HCT116 (cell line): ENCODE data around the gene PLEKHM1. TPM values are rescaled to one million over a fixed set of nuclear protein-coding genes. Genes with fewer than 3 reads are reported as not detected.
"Not testable (repeated sequence)": the region's sequence is repeated elsewhere in the genome, so short reads cannot be mapped to it uniquely, and the experiment has no call there.

Source experiments
- ATAC-seq: fragments of 200-7000 bp; cut with Tn5 transposase; 2 replicates; pipeline ENCODE4 v1.9.1; 2020; ENCODE audit warnings: mild to moderate bottlenecking, moderate library complexity
- BruUV-seq: library from RNA; stranded (reverse); fragments of 400-500 nt; replicated peaks from 2 replicates; lab custom pipeline; 2021; lab: Mats Ljungman, UMichigan
- CTCF ChIA-PET: fragments of 300-600 bp; sonication (Branson Sonifier 250); formaldehyde crosslinking; loops from one replicate; lab custom pipeline; 2021; ENCODE audit warnings: antibody characterized with exemption; lab: Charles Lee
- POLR2A ChIA-PET: fragments of 300-600, 350-600 bp; sonication (Branson Sonifier 250); formaldehyde crosslinking; loops from one replicate; lab custom pipeline; 2021; ENCODE audit warnings: antibody characterized with exemption; lab: Charles Lee
- RAD21 ChIA-PET, 2 experiments: fragments of 300-600 bp; sonication (Branson Sonifier 250); formaldehyde crosslinking; loops; one replicate each; lab custom pipeline; 2023; ENCODE audit warnings: low total read pairs in 2 of 2; ENCODE audit not compliant: uncharacterized antibody in 2 of 2, unreplicated experiment in 2 of 2, low non-redundant PET in 1 of 2; lab: Charles Lee
- DNase-seq: peaks from one replicate; pipeline ENCODE4 v3.0.0-alpha.2; 2010; ENCODE audit warnings: low read depth, low spot score
- H2AFZ ChIP-seq: fragments of 200-600 bp; shearing (Covaris generic), sonication (generic); 2 replicates; pipeline ENCODE4 v1.6.1; 2017; ENCODE audit warnings: low read depth, mixed run types, mixed read lengths, antibody characterized with exemption, low read length; ENCODE audit not compliant: poor library complexity, severe bottlenecking
- H3K27ac ChIP-seq: 2 replicates; pipeline ENCODE4 v1.5.1; 2012; ENCODE audit warnings: low read depth, low read length
- H3K27me3 ChIP-seq: fragments of 200-600 bp; sonication (generic); 2 replicates; pipeline ENCODE4 v1.6.1; 2016; ENCODE audit warnings: mixed run types, low read length, mixed read lengths; ENCODE audit not compliant: insufficient read depth
- H3K36me3 ChIP-seq, 2 experiments: fragments of 200-500 bp in 1 of 2; fragments of 200-600 bp in 1 of 2; sonication (Bioruptor generic) in 1 of 2; sonication (generic) in 1 of 2; 2 replicates each; pipeline versions ENCODE4 v1.5.1 to v1.6.1; 2014 to 2016; ENCODE audit warnings: low read length in 2 of 2, inconsistent platforms in 1 of 2, mixed read lengths in 1 of 2, mixed run types in 1 of 2; ENCODE audit not compliant: insufficient read depth in 2 of 2, control insufficient read depth in 1 of 2
- H3K4me1 ChIP-seq, 2 experiments: fragments of 200-600 bp in 1 of 2; sonication (generic) in 1 of 2; 2 replicates each; pipeline versions ENCODE4 v1.5.1 to v1.6.1; 2012 to 2017; ENCODE audit warnings: low read length in 2 of 2, inconsistent platforms in 1 of 2, mild to moderate bottlenecking in 1 of 2, mixed read lengths in 1 of 2, mixed run types in 1 of 2, moderate library complexity in 1 of 2; ENCODE audit not compliant: insufficient read depth in 2 of 2, control insufficient read depth in 1 of 2
- H3K4me2 ChIP-seq: fragments of 200-600 bp; sonication (generic); 2 replicates; pipeline ENCODE4 v1.6.1; 2017; ENCODE audit warnings: mixed run types, low read length, mixed read lengths
- H3K4me3 ChIP-seq, 2 experiments: fragments of 200-600 bp in 1 of 2; sonication (generic) in 1 of 2; replicated peaks in 1 of 2; 2 replicates each; pipeline ENCODE4 v1.5.1; 2011 to 2016; ENCODE audit warnings: low read length in 2 of 2, control low read depth in 1 of 2, low read depth in 1 of 2, mild to moderate bottlenecking in 1 of 2, mixed read lengths in 1 of 2, mixed run types in 1 of 2
- H3K79me2 ChIP-seq: fragments of 200-600 bp; sonication (generic); 2 replicates; pipeline ENCODE4 v1.6.1; 2017; ENCODE audit warnings: mild to moderate bottlenecking, mixed run types, low read length, moderate library complexity, mixed read lengths; ENCODE audit not compliant: insufficient read depth
- H3K9ac ChIP-seq: fragments of 200-600 bp; sonication (generic); 2 replicates; pipeline ENCODE4 v1.6.1; 2016; ENCODE audit warnings: low read length, mixed read lengths
- H3K9me2 ChIP-seq: fragments of 200-600 bp; sonication (generic), shearing (Covaris generic); 2 replicates; pipeline ENCODE4 v1.6.1; 2017; ENCODE audit warnings: mixed run types, mild to moderate bottlenecking, moderate library complexity; ENCODE audit not compliant: insufficient read depth
- H3K9me3 ChIP-seq, 2 experiments: fragments of 200-500 bp in 1 of 2; fragments of 200-600 bp in 1 of 2; sonication (Bioruptor generic) in 1 of 2; sonication (generic) in 1 of 2; 2 replicates each; pipeline ENCODE4 v1.6.1; 2014 to 2017; ENCODE audit warnings: low read length in 2 of 2, mixed read lengths in 2 of 2, inconsistent platforms in 1 of 2, low read depth in 1 of 2, mild to moderate bottlenecking in 1 of 2, mixed run types in 1 of 2, moderate library complexity in 1 of 2; ENCODE audit not compliant: control insufficient read depth in 1 of 2, insufficient read depth in 1 of 2
- H4K20me1 ChIP-seq: fragments of 200-600 bp; sonication (generic), shearing (Covaris generic); 2 replicates; pipeline ENCODE4 v1.6.1; 2017; ENCODE audit warnings: mixed run types, mild to moderate bottlenecking, moderate library complexity; ENCODE audit not compliant: insufficient read depth
- intact Hi-C: fragments of 100-400 bp; cut with micrococcal nuclease; formaldehyde crosslinking; loops from 2 replicates; pipeline ENCODE4 v1.10.0; 2022
- total RNA-seq: library from RNA; stranded (reverse); gene quantifications from one replicate; pipeline ENCODE4 v1.2.1, GENCODE V29; 2021; ENCODE audit not compliant: unreplicated experiment

Gene PLEKHM1
- total RNA-seq, 1 experiment from 2014 or later = 32.8 TPM

DNA sequence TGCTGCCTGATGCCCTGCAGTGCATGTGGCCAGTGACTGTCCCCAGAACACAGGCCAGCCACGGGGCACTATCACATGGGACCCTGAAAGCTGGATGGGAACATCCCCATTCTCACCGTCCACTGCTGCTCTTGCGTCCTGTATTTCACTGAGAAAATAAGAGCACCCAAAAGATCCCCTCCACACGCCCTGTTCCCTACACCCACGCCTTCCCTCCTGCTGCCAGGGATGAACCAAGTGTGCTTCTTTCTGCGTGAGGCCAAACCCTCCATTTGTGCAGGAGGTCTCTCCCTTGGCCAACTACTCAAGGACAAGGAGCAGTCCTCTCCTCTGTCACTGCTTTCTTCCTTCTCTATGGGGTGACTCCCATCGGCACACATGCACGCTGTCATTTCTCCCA is 36.2 kb downstream of the PLEKHM1 start:
- H3K9ac ChIP-seq, RAD21 ChIA-PET, H3K9me3 ChIP-seq, H2AFZ ChIP-seq, H3K4me2 ChIP-seq, intact Hi-C loops, H4K20me1 ChIP-seq, H3K4me1 ChIP-seq, H3K4me3 ChIP-seq, POLR2A ChIA-PET, H3K27ac ChIP-seq, ATAC-seq, CTCF ChIA-PET, H3K27me3 ChIP-seq, BruUV-seq, H3K36me3 ChIP-seq, DNase-seq, H3K79me2 ChIP-seq, H3K9me2 ChIP-seq: not testable (repeated sequence)

GRCh38 chr17:45453731-45454130 is 36.8 kb downstream of the PLEKHM1 start:
- RAD21 ChIA-PET, H2AFZ ChIP-seq, H3K9me3 ChIP-seq, H3K4me1 ChIP-seq, intact Hi-C loops, H4K20me1 ChIP-seq, H3K4me3 ChIP-seq, H3K36me3 ChIP-seq, H3K9me2 ChIP-seq, H3K79me2 ChIP-seq, H3K4me2 ChIP-seq, DNase-seq, BruUV-seq, POLR2A ChIA-PET, H3K27ac ChIP-seq, H3K9ac ChIP-seq, H3K27me3 ChIP-seq, CTCF ChIA-PET: not testable (repeated sequence)
- peak; percentile 71 for ATAC-seq

- ATAC-seq, BruUV-seq, POLR2A ChIA-PET: not testable (repeated sequence)
These were observed 37.3 kb downstream of the PLEKHM1 start for GRCh38 chr17:45453225-45453534.

DNA sequence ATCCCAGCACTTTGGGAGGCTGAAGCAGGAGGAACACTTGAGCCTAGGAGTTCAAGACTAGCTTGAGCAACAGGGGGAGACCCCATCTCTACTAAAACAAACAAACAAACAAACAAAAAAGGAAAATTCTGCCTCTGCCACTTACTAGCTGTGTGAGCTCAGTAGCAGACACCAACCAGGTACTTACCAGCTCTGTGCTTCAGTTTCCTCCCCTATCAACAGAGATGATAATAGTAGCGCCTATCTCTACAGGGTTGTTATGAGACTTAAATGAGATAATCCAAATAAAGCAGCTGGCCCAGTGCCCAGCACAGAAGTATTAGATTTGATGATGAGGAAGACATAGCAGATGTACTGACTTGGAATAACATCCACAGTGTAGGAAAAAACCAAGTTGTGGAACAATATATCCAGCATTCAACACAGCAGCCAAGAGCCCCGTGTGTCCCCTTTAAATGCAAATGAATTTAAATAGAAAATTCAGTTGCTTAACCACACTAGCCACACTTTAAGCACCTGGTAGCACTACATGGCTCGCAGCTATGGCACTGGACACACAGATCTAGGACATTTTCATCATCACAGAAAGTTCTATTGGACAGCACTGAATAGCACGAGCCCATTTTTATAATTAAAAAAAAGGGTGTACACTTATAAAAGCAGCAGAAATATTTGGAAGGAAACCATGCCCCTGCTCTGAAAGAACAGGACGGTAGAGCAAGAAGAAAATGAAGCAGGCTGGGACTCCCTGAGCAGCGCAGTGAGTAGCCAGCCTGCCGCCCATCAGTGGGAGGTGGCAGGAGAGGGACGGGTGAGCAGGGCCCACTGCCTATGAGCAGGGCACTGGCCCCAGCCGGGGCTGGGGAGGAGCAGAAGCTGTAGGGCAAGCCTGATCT is 37.9 kb downstream of the PLEKHM1 start:
- CTCF ChIA-PET, POLR2A ChIA-PET, H3K9me2 ChIP-seq, DNase-seq, H3K79me2 ChIP-seq, H3K4me3 ChIP-seq, H3K9ac ChIP-seq, H3K27me3 ChIP-seq, ATAC-seq, H3K36me3 ChIP-seq, RAD21 ChIA-PET, H3K4me1 ChIP-seq, H2AFZ ChIP-seq, H4K20me1 ChIP-seq, BruUV-seq, intact Hi-C loops, H3K27ac ChIP-seq, H3K4me2 ChIP-seq, H3K9me3 ChIP-seq: not testable (repeated sequence)

More at GRCh38 chr17:45453225-45453534, 37.3 kb downstream of the PLEKHM1 start:
- H3K27me3 ChIP-seq, H3K9me2 ChIP-seq, H3K36me3 ChIP-seq, H3K9ac ChIP-seq, H3K27ac ChIP-seq, H3K9me3 ChIP-seq, H2AFZ ChIP-seq, H3K4me3 ChIP-seq, H3K79me2 ChIP-seq, H4K20me1 ChIP-seq, CTCF ChIA-PET, DNase-seq, intact Hi-C loops, RAD21 ChIA-PET, H3K4me1 ChIP-seq, H3K4me2 ChIP-seq: not testable (repeated sequence)
